Stimulated activated CD4-positive, alpha-beta T cell treated with anti-CD3 and anti-CD28 coated beads, Interleukin-1b, Interleukin-23, amount 100 ng/mL, for 48 hours (primary cell): ENCODE data around the gene PSPH.
A peak's percentile ranks its signal among the peaks of the same experiment; 100 is the strongest.

Experiments
- DNase-seq: peaks from one replicate; pipeline ENCODE4 v3.0.0-alpha.2; 2020

The PSPH gene

GRCh38 chr7:55996856-55997500, 54.3 kb downstream of the PSPH start:
- no peak for DNase-seq

- no peak for DNase-seq
These were observed 58.9 kb downstream of the PSPH start for GRCh38 chr7:55992346-55992745.

DNA sequence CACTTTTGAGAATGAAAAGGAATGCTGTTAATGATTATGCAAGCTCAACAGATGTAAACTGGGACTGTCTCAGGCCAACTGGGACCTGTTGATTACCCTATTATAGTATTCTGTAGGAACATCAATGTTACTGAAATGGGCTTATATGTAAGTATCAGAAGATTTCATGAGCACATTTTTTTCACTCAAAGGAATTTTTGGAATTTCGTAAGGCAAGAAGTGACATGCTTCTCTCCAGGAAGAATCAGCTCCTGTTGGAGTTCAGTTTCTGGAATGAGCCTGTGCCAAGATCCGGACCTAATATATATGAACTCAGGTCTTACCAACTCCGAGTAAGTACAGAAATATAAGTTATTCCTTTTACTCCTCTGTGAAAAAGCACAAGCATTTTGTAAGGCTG, 67.7 kb downstream of the PSPH start:
- no peak for DNase-seq

GRCh38 chr7:55980266-55980665, 71.0 kb downstream of the PSPH start:
- DNase-seq, result no peak

DNA sequence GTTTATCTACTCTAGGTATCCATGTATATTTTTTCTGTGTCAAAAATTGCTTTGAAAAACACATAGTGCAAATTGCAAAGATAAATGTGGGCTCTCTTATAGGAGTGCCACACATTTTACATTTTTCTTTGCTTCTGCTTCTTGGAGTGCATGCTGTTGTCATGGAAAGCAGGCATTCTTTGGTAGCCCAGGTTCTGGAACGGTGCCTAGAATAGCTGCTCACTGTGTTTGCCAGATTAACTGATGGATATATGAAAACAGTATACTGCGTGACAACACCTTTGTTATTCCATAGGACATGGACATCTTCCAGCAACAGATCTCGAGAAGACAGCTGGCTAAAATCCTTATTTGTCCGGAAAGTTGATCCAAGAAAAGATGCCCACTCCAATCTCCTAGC, 73.4 kb downstream of the PSPH start:
- no peak for DNase-seq

GRCh38 chr7:55975988-55976633, 75.1 kb downstream of the PSPH start:
- no peak for DNase-seq

DNA sequence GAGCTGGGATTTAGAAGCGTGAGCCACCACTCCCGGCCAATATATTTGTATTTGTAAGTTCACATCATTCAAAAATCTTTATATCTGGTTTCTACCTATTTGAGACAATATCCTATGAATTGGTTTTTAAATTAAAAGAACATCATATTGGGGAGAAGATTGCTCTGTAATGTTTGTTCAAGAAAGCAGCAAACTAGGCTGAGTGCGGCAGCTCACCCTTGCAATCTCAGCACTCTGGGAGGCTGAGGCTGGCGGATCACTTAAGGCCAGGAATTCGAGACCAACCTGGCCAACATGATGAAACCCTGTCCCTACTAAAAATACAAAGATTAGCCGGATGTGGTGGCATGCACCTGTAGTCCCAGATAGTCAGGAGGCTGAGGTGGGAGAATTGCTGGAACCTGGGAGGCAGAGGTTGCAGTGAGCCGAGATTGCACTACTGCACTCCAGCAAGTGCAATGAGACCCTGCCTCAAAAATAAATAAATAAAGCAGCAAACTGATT, 77.4 kb downstream of the PSPH start:
- DNase-seq, result no peak

- no peak for DNase-seq
These were observed 80.3 kb downstream of the PSPH start for GRCh38 chr7:55970978-55971377.

DNA sequence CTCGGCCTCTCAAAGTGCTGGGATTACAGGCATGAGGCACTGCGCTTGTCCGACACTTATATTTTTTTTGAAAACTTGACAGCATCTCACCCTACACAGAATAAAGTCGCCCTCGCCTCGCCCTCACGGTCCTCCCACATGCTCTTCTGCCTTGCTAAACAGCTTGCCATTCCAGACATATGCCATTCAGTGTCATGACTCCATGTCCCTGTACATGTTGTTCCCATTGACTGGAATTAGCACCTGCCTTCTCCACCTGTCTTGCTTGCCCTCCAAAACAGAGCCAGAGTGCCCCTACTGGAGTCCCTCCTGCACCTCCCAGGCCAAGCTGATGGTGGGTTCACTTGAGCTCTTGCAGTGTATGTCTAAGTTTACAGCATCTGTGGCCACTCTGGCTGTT, 80.7 kb downstream of the PSPH start:
- DNase-seq, result no peak

DNA sequence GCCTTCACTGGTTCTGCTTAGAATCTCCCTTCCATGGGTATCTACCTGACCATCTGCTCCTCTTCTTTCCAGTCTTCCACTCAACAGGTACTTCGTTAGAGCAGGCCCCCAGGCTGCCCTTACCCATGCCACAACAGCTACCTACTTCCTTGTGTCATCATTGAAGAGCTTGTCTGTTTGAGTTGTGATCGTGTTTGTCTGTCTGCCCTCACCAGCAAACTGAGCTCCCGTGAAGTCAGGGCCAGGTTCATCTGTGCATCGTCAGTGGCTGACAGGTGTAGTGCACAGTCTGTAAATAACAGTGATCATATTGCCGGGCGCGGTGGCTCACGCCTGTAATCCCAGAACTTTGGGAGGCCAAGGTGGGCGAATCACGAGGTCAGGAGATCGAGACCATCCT, 81.9 kb downstream of the PSPH start:
- no peak for DNase-seq

DNA sequence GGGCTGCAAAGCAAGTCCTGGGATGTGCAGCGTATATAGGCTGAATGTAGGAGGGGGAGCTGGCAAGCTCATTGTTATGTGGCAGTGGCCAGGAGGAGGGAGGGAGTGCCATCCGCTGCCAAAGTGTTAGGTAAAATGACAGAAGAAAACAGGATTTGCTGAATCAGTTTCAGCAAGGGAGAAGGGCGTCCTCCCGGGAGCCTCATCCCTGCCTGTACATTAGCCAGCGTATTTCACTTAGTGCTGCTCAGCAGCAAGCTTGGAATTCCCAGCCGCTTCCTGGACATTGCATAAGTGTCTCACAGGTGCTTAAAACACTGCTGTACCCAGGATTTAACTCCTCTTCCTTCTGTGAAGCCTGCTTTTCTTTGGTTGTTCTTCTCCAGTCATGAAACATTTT, 84.4 kb downstream of the PSPH start:
- DNase-seq, result no peak

DNA sequence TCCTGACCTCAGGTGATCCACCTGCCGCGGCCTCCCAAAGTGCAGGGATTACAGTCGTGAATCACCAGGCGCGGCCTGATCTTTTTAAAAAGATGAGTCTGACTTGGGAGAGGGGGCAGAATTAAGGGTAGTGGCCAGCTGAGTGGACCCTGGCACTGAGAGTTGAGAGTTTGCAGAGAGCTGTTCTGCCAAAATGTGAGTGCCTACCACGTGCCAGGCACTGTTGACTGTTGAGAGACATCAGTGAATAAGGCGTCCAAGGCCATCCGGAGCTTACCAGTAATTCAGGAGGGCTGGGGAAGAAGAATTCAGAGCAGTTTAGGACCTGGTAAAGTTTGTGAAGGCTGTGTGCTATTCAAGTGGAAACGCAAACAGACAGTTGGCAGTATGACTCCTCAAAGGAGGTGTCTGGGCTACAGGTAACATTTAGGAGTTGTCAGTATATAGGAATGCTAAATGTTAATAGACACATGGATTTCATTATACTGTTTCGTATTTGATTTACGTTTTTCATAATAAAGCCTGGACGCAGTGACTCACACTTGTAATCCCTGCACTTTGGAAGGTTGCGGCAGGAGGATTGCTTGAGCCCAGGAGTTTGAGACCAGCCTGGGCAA, 85.3 kb downstream of the PSPH start:
- DNase-seq, result no peak

DNA sequence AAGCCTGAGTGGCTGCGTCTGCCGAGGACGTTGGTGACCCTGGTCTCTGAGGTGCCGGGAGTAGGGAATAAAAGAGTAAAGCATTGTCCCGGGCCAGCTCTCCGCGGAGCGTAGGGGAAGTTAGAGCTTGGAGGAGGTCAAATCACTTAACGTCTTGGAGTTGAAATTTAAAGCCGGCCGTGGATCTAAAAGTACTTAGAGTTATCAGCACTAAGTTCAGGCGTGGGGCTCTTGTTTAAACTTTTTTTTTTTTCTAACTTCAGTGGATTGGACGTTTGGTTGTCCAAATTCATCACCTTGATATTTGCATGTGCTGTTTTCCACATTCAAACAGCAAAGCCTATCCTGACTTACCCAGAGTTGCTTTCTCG, 86.2 kb downstream of the PSPH start:
- no peak for DNase-seq

GRCh38 chr7:55964261-55965099, 86.8 kb downstream of the PSPH start, which contains the start of gene NIPSNAP2:
Gene NIPSNAP2 (plus strand): TSS chr7:55964585. CDS start chr7:55964610, 25 bp downstream.
- peak; percentile 57 for DNase-seq

DNA sequence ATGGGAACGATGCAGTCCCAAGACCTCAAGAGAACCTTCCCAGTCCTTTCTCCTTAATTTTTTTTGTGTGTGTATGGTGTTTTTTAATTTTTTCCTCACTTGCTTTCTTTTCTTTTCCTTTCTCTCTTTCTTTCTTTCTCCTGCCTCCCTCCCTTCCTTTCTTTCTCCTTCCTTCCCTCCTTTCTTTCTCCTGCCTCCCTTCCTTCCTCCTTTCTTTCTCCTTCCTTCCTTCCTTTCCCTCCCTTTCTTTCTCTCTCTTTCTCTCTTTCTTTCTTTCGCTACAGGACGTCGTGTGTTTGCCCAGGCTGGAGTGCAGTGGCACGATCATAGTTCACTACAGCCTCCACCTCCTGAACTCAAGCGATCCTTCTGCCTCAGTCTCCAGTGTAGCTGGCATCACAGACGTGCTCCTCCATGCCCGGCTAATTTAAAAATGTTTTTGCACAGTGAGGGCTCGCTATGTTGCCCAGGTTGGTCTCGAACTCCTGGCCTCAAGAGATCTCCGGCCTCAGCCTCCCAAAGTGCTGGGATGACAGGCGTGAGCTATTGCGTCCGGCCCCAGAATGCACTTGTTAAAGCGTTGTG, 87.6 kb downstream of the PSPH start:
- no peak for DNase-seq

- DNase-seq, result no peak
These were observed 89.2 kb downstream of the PSPH start for GRCh38 chr7:55962014-55962413.
